ENCODE results near the gene C1orf198. TPM values are rescaled to one million over a fixed set of nuclear protein-coding genes. Genes with fewer than 3 reads are reported as not detected.

C1orf198 gene
- polyA plus RNA-seq, 1 donor (not counting 4 experiments of a cell fraction or from before 2014, with no cell fraction given) = 6.8 TPM

GRCh38 chr1:230833511-230833910 is 34.8 kb downstream of the C1orf198 start:
- H3K4me1 ChIP-seq (ENCODE audit: control insufficient read depth, extremely low read depth, insufficient read depth, low read length) = no peaks in the 10 kb centered on the region
- dilution Hi-C loops (cut with MboI; ENCODE audit: extremely low pct_ligation_motif_present, low sequenced_read_pairs) = no loop called here
- no peak for TF ChIP-seq EZH2 (IDR thresholded peaks at IDR 0.05; ENCODE audit: low read length)
- no peak for TF ChIP-seq CTCF (optimal IDR thresholded peaks at IDR 0.05 in 1 of 3, IDR thresholded peaks at IDR 0.05 in 1 of 3, conservative IDR thresholded peaks at IDR 0.05 in 1 of 3; ENCODE audit: extremely low read depth in 1 of 3, insufficient read depth in 2 of 3, low read length in 3 of 3)
- H3K36me3 ChIP-seq (ENCODE audit: control insufficient read depth in 2 of 2, extremely low read depth in 1 of 2, insufficient read depth in 2 of 2, low read length in 2 of 2) = no peaks in the 10 kb centered on the region
- no peaks in the 10 kb centered on the region for H4K20me1 ChIP-seq (ENCODE audit: control insufficient read depth, extremely low read depth, insufficient read depth, low read length)
- H3K79me2 ChIP-seq (ENCODE audit: control insufficient read depth, insufficient read depth, low read length) = no peaks in the 10 kb centered on the region
- H2AFZ ChIP-seq (ENCODE audit: control insufficient read depth, low read length) = no peak overlapping the region
- no peaks in the 10 kb centered on the region for H3K9me1 ChIP-seq (ENCODE audit: control insufficient read depth, extremely low read depth, insufficient read depth, low read length)
- H3K27me3 ChIP-seq (ENCODE audit: control insufficient read depth, extremely low read depth, insufficient read depth, low read length) = no peaks in the 10 kb centered on the region
- no peak overlapping the region for H3K27ac ChIP-seq (ENCODE audit: control insufficient read depth, insufficient read depth, low read length)
- H3K9me3 ChIP-seq (ENCODE audit: control insufficient read depth, low read depth, low read length) = no peaks in the 10 kb centered on the region
- no peak overlapping the region for H3K9ac ChIP-seq (ENCODE audit: control insufficient read depth, extremely low read depth, insufficient read depth, low read length)
- no peak overlapping the region for H3K4me3 ChIP-seq (ENCODE audit: control insufficient read depth in 2 of 3, extremely low read depth in 1 of 3, insufficient read depth in 2 of 3, low read depth in 1 of 3, low read length in 3 of 3)
- DNase-seq (ENCODE audit: low read depth, low spot score) = no peak
- H3K4me2 ChIP-seq (ENCODE audit: control insufficient read depth, extremely low read depth, insufficient read depth, low read depth, low read length) = no peak overlapping the region
- no peak for FAIRE-seq

GRCh38 chr1:230832476-230832875 is 35.8 kb downstream of the C1orf198 start:
- FAIRE-seq (no peak), DNase-seq (ENCODE audit: low read depth, low spot score) (no peak)
- H3K4me3 ChIP-seq (ENCODE audit: control insufficient read depth in 2 of 3, extremely low read depth in 1 of 3, insufficient read depth in 2 of 3, low read depth in 1 of 3, low read length in 3 of 3) = no peak overlapping the region
- no peaks in the 10 kb centered on the region for H3K27me3 ChIP-seq (ENCODE audit: control insufficient read depth, extremely low read depth, insufficient read depth, low read length)
- H2AFZ ChIP-seq (ENCODE audit: control insufficient read depth, low read length) = no peak overlapping the region
- no peaks in the 10 kb centered on the region for H3K79me2 ChIP-seq (ENCODE audit: control insufficient read depth, insufficient read depth, low read length)
- no peak overlapping the region for H3K9ac ChIP-seq (ENCODE audit: control insufficient read depth, extremely low read depth, insufficient read depth, low read length)
- H3K9me3 ChIP-seq (ENCODE audit: control insufficient read depth, low read depth, low read length) = no peaks in the 10 kb centered on the region
- TF ChIP-seq CTCF (optimal IDR thresholded peaks at IDR 0.05 in 1 of 3, IDR thresholded peaks at IDR 0.05 in 1 of 3, conservative IDR thresholded peaks at IDR 0.05 in 1 of 3; ENCODE audit: extremely low read depth in 1 of 3, insufficient read depth in 2 of 3, low read length in 3 of 3) (no peak), EZH2 (IDR thresholded peaks at IDR 0.05; ENCODE audit: low read length) (no peak)
- dilution Hi-C loops (cut with MboI; ENCODE audit: extremely low pct_ligation_motif_present, low sequenced_read_pairs) = no loop called here
- H3K27ac ChIP-seq (ENCODE audit: control insufficient read depth, insufficient read depth, low read length) = no peak overlapping the region
- H4K20me1 ChIP-seq (ENCODE audit: control insufficient read depth, extremely low read depth, insufficient read depth, low read length) = no peaks in the 10 kb centered on the region
- no peaks in the 10 kb centered on the region for H3K9me1 ChIP-seq (ENCODE audit: control insufficient read depth, extremely low read depth, insufficient read depth, low read length)
- H3K4me2 ChIP-seq (ENCODE audit: control insufficient read depth, extremely low read depth, insufficient read depth, low read depth, low read length) = no peak overlapping the region
- H3K4me1 ChIP-seq (ENCODE audit: control insufficient read depth, extremely low read depth, insufficient read depth, low read length) = no peaks in the 10 kb centered on the region
- no peaks in the 10 kb centered on the region for H3K36me3 ChIP-seq (ENCODE audit: control insufficient read depth in 2 of 2, extremely low read depth in 1 of 2, insufficient read depth in 2 of 2, low read length in 2 of 2)

Measured in keratinocyte (primary cell).